HCT116 (cell line): ENCODE data around the gene CYP46A1. TPM values are rescaled to one million over a fixed set of nuclear protein-coding genes. Genes with fewer than 3 reads are reported as not detected.

Source experiments
- ATAC-seq: fragments of 200-7000 bp; cut with Tn5 transposase; 2 replicates; pipeline ENCODE4 v1.9.1; 2020; ENCODE audit warnings: mild to moderate bottlenecking, moderate library complexity
- BruUV-seq: library from RNA; stranded (reverse); fragments of 400-500 nt; replicated peaks from 2 replicates; lab custom pipeline; 2021; lab: Mats Ljungman, UMichigan
- CTCF ChIA-PET: fragments of 300-600 bp; sonication (Branson Sonifier 250); formaldehyde crosslinking; loops from one replicate; lab custom pipeline; 2021; ENCODE audit warnings: antibody characterized with exemption; lab: Charles Lee
- POLR2A ChIA-PET: fragments of 300-600, 350-600 bp; sonication (Branson Sonifier 250); formaldehyde crosslinking; loops from one replicate; lab custom pipeline; 2021; ENCODE audit warnings: antibody characterized with exemption; lab: Charles Lee
- RAD21 ChIA-PET, 2 experiments: fragments of 300-600 bp; sonication (Branson Sonifier 250); formaldehyde crosslinking; loops; one replicate each; lab custom pipeline; 2023; ENCODE audit warnings: low total read pairs in 2 of 2; ENCODE audit not compliant: uncharacterized antibody in 2 of 2, unreplicated experiment in 2 of 2, low non-redundant PET in 1 of 2; lab: Charles Lee
- DNase-seq: peaks from one replicate; pipeline ENCODE4 v3.0.0-alpha.2; 2010; ENCODE audit warnings: low read depth, low spot score
- H2AFZ ChIP-seq: fragments of 200-600 bp; shearing (Covaris generic), sonication (generic); 2 replicates; pipeline ENCODE4 v1.6.1; 2017; ENCODE audit warnings: low read depth, mixed run types, mixed read lengths, antibody characterized with exemption, low read length; ENCODE audit not compliant: poor library complexity, severe bottlenecking
- H3K27ac ChIP-seq: 2 replicates; pipeline ENCODE4 v1.5.1; 2012; ENCODE audit warnings: low read depth, low read length
- H3K27me3 ChIP-seq: fragments of 200-600 bp; sonication (generic); 2 replicates; pipeline ENCODE4 v1.6.1; 2016; ENCODE audit warnings: mixed run types, low read length, mixed read lengths; ENCODE audit not compliant: insufficient read depth
- H3K36me3 ChIP-seq, 2 experiments: fragments of 200-500 bp in 1 of 2; fragments of 200-600 bp in 1 of 2; sonication (Bioruptor generic) in 1 of 2; sonication (generic) in 1 of 2; 2 replicates each; pipeline versions ENCODE4 v1.5.1 to v1.6.1; 2014 to 2016; ENCODE audit warnings: low read length in 2 of 2, inconsistent platforms in 1 of 2, mixed read lengths in 1 of 2, mixed run types in 1 of 2; ENCODE audit not compliant: insufficient read depth in 2 of 2, control insufficient read depth in 1 of 2
- H3K4me1 ChIP-seq, 2 experiments: fragments of 200-600 bp in 1 of 2; sonication (generic) in 1 of 2; 2 replicates each; pipeline versions ENCODE4 v1.5.1 to v1.6.1; 2012 to 2017; ENCODE audit warnings: low read length in 2 of 2, inconsistent platforms in 1 of 2, mild to moderate bottlenecking in 1 of 2, mixed read lengths in 1 of 2, mixed run types in 1 of 2, moderate library complexity in 1 of 2; ENCODE audit not compliant: insufficient read depth in 2 of 2, control insufficient read depth in 1 of 2
- H3K4me2 ChIP-seq: fragments of 200-600 bp; sonication (generic); 2 replicates; pipeline ENCODE4 v1.6.1; 2017; ENCODE audit warnings: mixed run types, low read length, mixed read lengths
- H3K4me3 ChIP-seq, 2 experiments: fragments of 200-600 bp in 1 of 2; sonication (generic) in 1 of 2; replicated peaks in 1 of 2; 2 replicates each; pipeline ENCODE4 v1.5.1; 2011 to 2016; ENCODE audit warnings: low read length in 2 of 2, control low read depth in 1 of 2, low read depth in 1 of 2, mild to moderate bottlenecking in 1 of 2, mixed read lengths in 1 of 2, mixed run types in 1 of 2
- H3K79me2 ChIP-seq: fragments of 200-600 bp; sonication (generic); 2 replicates; pipeline ENCODE4 v1.6.1; 2017; ENCODE audit warnings: mild to moderate bottlenecking, mixed run types, low read length, moderate library complexity, mixed read lengths; ENCODE audit not compliant: insufficient read depth
- H3K9ac ChIP-seq: fragments of 200-600 bp; sonication (generic); 2 replicates; pipeline ENCODE4 v1.6.1; 2016; ENCODE audit warnings: low read length, mixed read lengths
- H3K9me2 ChIP-seq: fragments of 200-600 bp; sonication (generic), shearing (Covaris generic); 2 replicates; pipeline ENCODE4 v1.6.1; 2017; ENCODE audit warnings: mixed run types, mild to moderate bottlenecking, moderate library complexity; ENCODE audit not compliant: insufficient read depth
- H3K9me3 ChIP-seq, 2 experiments: fragments of 200-500 bp in 1 of 2; fragments of 200-600 bp in 1 of 2; sonication (Bioruptor generic) in 1 of 2; sonication (generic) in 1 of 2; 2 replicates each; pipeline ENCODE4 v1.6.1; 2014 to 2017; ENCODE audit warnings: low read length in 2 of 2, mixed read lengths in 2 of 2, inconsistent platforms in 1 of 2, low read depth in 1 of 2, mild to moderate bottlenecking in 1 of 2, mixed run types in 1 of 2, moderate library complexity in 1 of 2; ENCODE audit not compliant: control insufficient read depth in 1 of 2, insufficient read depth in 1 of 2
- H4K20me1 ChIP-seq: fragments of 200-600 bp; sonication (generic), shearing (Covaris generic); 2 replicates; pipeline ENCODE4 v1.6.1; 2017; ENCODE audit warnings: mixed run types, mild to moderate bottlenecking, moderate library complexity; ENCODE audit not compliant: insufficient read depth
- ATF3 ChIP-seq: IDR thresholded peaks from 2 replicates; pipeline ENCODE4 v1.6.1; 2012
- CBX3 ChIP-seq: IDR thresholded peaks from 2 replicates; pipeline ENCODE4 v1.6.1; 2012; ENCODE audit warnings: low read depth
- CEBPB ChIP-seq: IDR thresholded peaks from 2 replicates; pipeline ENCODE4 v1.6.1; 2012; ENCODE audit warnings: low read depth
- CTCF ChIP-seq, 3 experiments: fragments of 200-600 bp in 1 of 3; sonication (generic) in 1 of 3; IDR thresholded peaks in 2 of 3; conservative IDR thresholded peaks in 1 of 3; 2 replicates each; pipeline ENCODE4 v1.5.1; 2012 to 2017; ENCODE audit warnings: low read depth in 2 of 3, low read length in 2 of 3, antibody characterized with exemption in 1 of 3, borderline replicate concordance in 1 of 3, control low read depth in 1 of 3, mild to moderate bottlenecking in 1 of 3, mixed read lengths in 1 of 3, mixed run types in 1 of 3, moderate library complexity in 1 of 3; ENCODE audit not compliant: insufficient read depth in 1 of 3
- EGR1 ChIP-seq: IDR thresholded peaks from 2 replicates; pipeline ENCODE4 v1.6.1; 2012; ENCODE audit warnings: low read depth
- ELF1 ChIP-seq: IDR thresholded peaks from 2 replicates; pipeline ENCODE4 v1.6.1; 2012; ENCODE audit warnings: low read depth, borderline replicate concordance
- EZH2phosphoT487 ChIP-seq: fragments of 200-600 bp; IDR thresholded peaks from 2 replicates; pipeline ENCODE4 v1.6.1; 2018; ENCODE audit warnings: antibody characterized with exemption, borderline replicate concordance
- FOSL1 ChIP-seq: IDR thresholded peaks from 2 replicates; pipeline ENCODE4 v1.6.1; 2012; ENCODE audit warnings: low read depth
- JUND ChIP-seq: IDR thresholded peaks from 2 replicates; pipeline ENCODE4 v1.6.1; 2012
- POLR2A ChIP-seq: IDR thresholded peaks from 2 replicates; pipeline ENCODE4 v1.7.0; 2011; ENCODE audit warnings: borderline replicate concordance; ENCODE audit not compliant: insufficient read depth, insufficient read length; ENCODE audit errors: extremely low read depth
- POLR2AphosphoS5 ChIP-seq: IDR thresholded peaks from 2 replicates; pipeline ENCODE4 v1.6.1; 2011; ENCODE audit warnings: mild to moderate bottlenecking, low read depth, low read length, moderate library complexity
- SIN3A ChIP-seq: IDR thresholded peaks from 2 replicates; pipeline ENCODE4 v1.6.1; 2012; ENCODE audit warnings: low read depth
- SP1 ChIP-seq: IDR thresholded peaks from 2 replicates; pipeline ENCODE4 v1.6.1; 2012; ENCODE audit warnings: low read depth
- SRF ChIP-seq: IDR thresholded peaks from 2 replicates; pipeline ENCODE4 v1.6.1; 2012; ENCODE audit warnings: low read depth
- TCF7L2 ChIP-seq: IDR thresholded peaks from 2 replicates; pipeline ENCODE4 v1.7.0; 2011; ENCODE audit warnings: borderline replicate concordance, inconsistent platforms; ENCODE audit not compliant: insufficient read depth, insufficient read length; ENCODE audit errors: extremely low read depth
- ZBTB33 ChIP-seq: IDR thresholded peaks from 2 replicates; pipeline ENCODE4 v1.6.1; 2011; ENCODE audit warnings: mild to moderate bottlenecking, low read length, moderate library complexity; ENCODE audit not compliant: insufficient replicate concordance; ENCODE audit errors: extremely low read depth
- ZFX ChIP-seq: fragments of 450-650 bp; IDR thresholded peaks from 2 replicates; pipeline ENCODE4 v1.6.1; 2017
- ZNF274 ChIP-seq: fragments of 200-500 bp; sonication (Bioruptor generic); IDR thresholded peaks from 2 replicates; pipeline ENCODE4 v1.6.1; 2014; ENCODE audit warnings: mild to moderate bottlenecking, low read depth, low read length, inconsistent platforms
- intact Hi-C: fragments of 100-400 bp; cut with micrococcal nuclease; formaldehyde crosslinking; loops from 2 replicates; pipeline ENCODE4 v1.10.0; 2022
- total RNA-seq: library from RNA; stranded (reverse); gene quantifications from one replicate; pipeline ENCODE4 v1.2.1, GENCODE V29; 2021; ENCODE audit not compliant: unreplicated experiment

The CYP46A1 gene
- total RNA-seq, 1 experiment from 2014 or later: 0.76 TPM

- ChIA-PET CTCF (interaction anchor here (1.1 kb wide), 1 partner anchor 13 kb away, joined by 3 read pairs; no protein-coding TSS in a partner anchor), RAD21 (no interaction called here), POLR2A (no interaction called here)
- Histone ChIP-seq H3K9ac (no peak overlapping the region), H3K4me2 (no peak overlapping the region), H2AFZ (no peak overlapping the region), H3K27me3 (no peaks in the 10 kb centered on the region), H3K36me3 (no peaks in the 10 kb centered on the region), H3K9me3 (peaks cover 11 to 12% of the 10 kb centered on the region in 2 experiments; a peak in 2 of 4 replicates), H3K27ac (no peak overlapping the region), H3K4me3 (no peak overlapping the region), H3K79me2 (no peaks in the 10 kb centered on the region), H3K4me1 (no peaks in the 10 kb centered on the region), H4K20me1 (no peaks in the 10 kb centered on the region), H3K9me2 (no peaks in the 10 kb centered on the region)
- no peak for TF ChIP-seq TCF7L2
- TF ChIP-seq SRF: no peak
- no peak for TF ChIP-seq POLR2AphosphoS5
- TF ChIP-seq ZBTB33: no peak
- TF ChIP-seq POLR2A: no peak
- no peak for TF ChIP-seq EZH2phosphoT487
- TF ChIP-seq JUND: no peak
- TF ChIP-seq CBX3: no peak
- no peak for TF ChIP-seq ATF3
- TF ChIP-seq CTCF (IDR thresholded peaks at IDR 0.05 in 2 of 3, conservative IDR thresholded peaks at IDR 0.05 in 1 of 3; ENCODE audit: borderline replicate concordance in 1 of 3, insufficient read depth in 1 of 3, low read depth in 2 of 3, low read length in 2 of 3): no peak
- TF ChIP-seq SP1: no peak
- no peak for TF ChIP-seq EGR1
- no peak for TF ChIP-seq SIN3A
- TF ChIP-seq FOSL1: no peak
- no peak for TF ChIP-seq ZFX
- no peak for TF ChIP-seq ELF1
- no peak for TF ChIP-seq ZNF274
- no peak for TF ChIP-seq CEBPB
- ATAC-seq: no peak
- no TSS peak for BruUV-seq
- DNase-seq: no peak
- intact Hi-C loops: no loop called here
Observed at GRCh38 chr14:99700379-99700778, 16.3 kb downstream of the CYP46A1 start.
